Stimulated activated CD4-positive, alpha-beta T cell treated with anti-CD3 and anti-CD28 coated beads, Interleukin-2, amount 100 ng/mL, for 4 hours (primary cell): ENCODE measurements around the gene HOXC13.

Experiments
- DNase-seq: peaks from one replicate; pipeline ENCODE4 v3.0.0-alpha.2; 2020; ENCODE audit warnings: low read depth

Gene HOXC13

DNA sequence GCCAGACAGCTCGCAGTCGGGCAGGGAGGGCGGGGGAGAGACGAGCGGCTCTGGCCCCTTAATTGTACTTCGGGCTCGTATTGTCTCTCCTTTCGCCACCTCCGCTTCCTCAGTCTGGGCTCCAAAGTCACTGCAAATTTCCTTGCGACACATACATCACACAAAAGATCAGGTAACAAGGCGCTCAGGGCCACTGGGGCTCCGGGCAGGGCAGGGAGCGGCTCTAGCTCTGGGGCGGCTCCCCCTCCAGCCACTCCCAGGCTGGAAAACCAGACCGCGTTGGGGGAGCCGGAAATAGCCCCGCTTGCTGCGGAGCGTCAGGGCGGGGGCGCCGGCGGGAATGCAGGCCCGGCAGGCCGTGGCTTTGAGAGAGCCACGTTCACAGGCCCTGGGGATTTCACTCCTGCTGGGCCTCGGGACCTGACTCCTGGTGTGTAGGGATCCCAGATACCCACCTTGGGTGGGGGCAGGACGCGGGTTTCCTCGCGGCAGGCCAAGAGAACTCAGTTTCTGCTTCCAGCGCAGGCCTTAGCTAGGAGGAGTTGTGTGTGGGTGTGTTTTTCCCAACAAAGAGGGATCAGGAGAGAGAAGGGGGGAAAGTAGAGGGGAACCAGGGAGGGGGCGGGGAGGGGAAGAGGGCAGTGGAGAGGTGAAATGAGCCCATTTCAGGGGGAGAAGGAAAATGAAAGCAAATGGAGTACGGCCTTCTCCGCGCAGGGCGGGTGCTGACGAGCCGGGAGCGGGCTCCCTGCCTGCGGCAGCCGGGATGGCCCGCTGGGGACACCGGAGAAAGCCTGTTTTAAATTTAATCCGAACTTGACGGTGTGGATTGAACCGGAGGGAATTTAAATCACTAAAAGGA lies 57.0 kb downstream of the HOXC13 start:
- no peak for DNase-seq
